HepG2 (cell line): ENCODE measurements around the gene MED13. TPM values are rescaled to one million over a fixed set of nuclear protein-coding genes. Genes with fewer than 3 reads are reported as not detected.
A peak's percentile ranks its signal among the peaks of the same experiment; 100 is the strongest.

Source experiments
- ARNTL ChIP-seq: sonication (generic); formaldehyde crosslinking; IDR thresholded peaks from 2 replicates; pipeline ENCODE4 v1.4.0; 2020; ENCODE audit warnings: mild to moderate bottlenecking, missing genetic modification reagents
- DPF2 ChIP-seq: sonication (generic); formaldehyde crosslinking; IDR thresholded peaks from 2 replicates; pipeline ENCODE4 v1.4.0; 2020; ENCODE audit warnings: mild to moderate bottlenecking, low read depth, missing genetic modification reagents, borderline replicate concordance
- HHEX ChIP-seq: IDR thresholded peaks from 2 replicates; pipeline ENCODE4 v1.6.1; 2016; ENCODE audit warnings: control low read depth
- KLF12 ChIP-seq: sonication (generic); formaldehyde crosslinking; IDR thresholded peaks from 2 replicates; pipeline ENCODE4 v1.4.0; 2020; ENCODE audit warnings: missing genetic modification reagents, borderline replicate concordance
- NR2C2 ChIP-seq: sonication (generic); formaldehyde crosslinking; IDR thresholded peaks from 2 replicates; pipeline ENCODE4 v1.4.0; 2020; ENCODE audit warnings: missing genetic modification reagents, mild to moderate bottlenecking, moderate library complexity, borderline replicate concordance
- POGZ ChIP-seq: sonication (generic); formaldehyde crosslinking; IDR thresholded peaks from 2 replicates; pipeline ENCODE4 v1.4.0; 2020; ENCODE audit warnings: mild to moderate bottlenecking, missing genetic modification reagents
- SRSF1 ChIP-seq: fragments of 200-400 bp; formaldehyde crosslinking; optimal IDR thresholded peaks from 2 replicates; pipeline ENCODE3; 2017; ENCODE audit warnings: mild to moderate bottlenecking, low read depth, low read length, moderate library complexity
- TBX3 ChIP-seq: fragments of 450-650 bp; IDR thresholded peaks from 2 replicates; pipeline ENCODE4 v1.6.1; 2017; ENCODE audit warnings: antibody characterized with exemption, mild to moderate bottlenecking, inconsistent platforms, borderline replicate concordance
- ZFY ChIP-seq: sonication (generic); formaldehyde crosslinking; IDR thresholded peaks from 2 replicates; pipeline ENCODE4 v1.4.0; 2020; ENCODE audit warnings: missing genetic modification reagents
- ZMYM3 ChIP-seq: sonication (generic); formaldehyde crosslinking; IDR thresholded peaks from 2 replicates; pipeline ENCODE4 v1.5.1; 2020; ENCODE audit warnings: mild to moderate bottlenecking, missing genetic modification reagents
- ZNF235 ChIP-seq: sonication (generic); formaldehyde crosslinking; IDR thresholded peaks from 2 replicates; pipeline ENCODE4 v1.8.1; 2023; ENCODE audit warnings: mild to moderate bottlenecking, missing genetic modification reagents, borderline replicate concordance
- ZNF263 ChIP-seq: sonication (generic); formaldehyde crosslinking; IDR thresholded peaks from 2 replicates; pipeline ENCODE4 v1.4.0; 2020; ENCODE audit warnings: missing genetic modification reagents
- ZSCAN25 ChIP-seq: sonication (generic); formaldehyde crosslinking; IDR thresholded peaks from 2 replicates; pipeline ENCODE4 v1.8.0; 2022; ENCODE audit warnings: mild to moderate bottlenecking, missing genetic modification reagents
- polyA plus RNA-seq, 8 experiments: library from polyadenylated mRNA; depleted of rRNA in 3 of 8; stranded (reverse) in 7 of 8; unstranded in 1 of 8; fragments of >200 nt; fragmentation: Illumina TruSeq in 4 of 8; extraction: Trizol in 4 of 8; gene quantifications; 2 replicates each; pipeline versions ENCODE4 v1.2.1 to v1.2.3, GENCODE V29; 2011 to 2016; ENCODE audit warnings: low read depth in 4 of 8, missing spikeins in 1 of 8, mixed read lengths in 1 of 8; ENCODE audit not compliant: insufficient read depth in 1 of 8
- total RNA-seq, 5 experiments: library from RNA; depleted of rRNA; stranded (reverse); fragments of >200 nt; fragmentation: Illumina TruSeq; extraction: Trizol; gene quantifications; 2 replicates each; pipeline ENCODE4 v1.2.3, GENCODE V29; 2016; ENCODE audit warnings: low read depth in 1 of 5
- TF ChIP-seq, protein P1 (sequence below): sonication (generic); formaldehyde crosslinking; IDR thresholded peaks from 2 replicates; pipeline ENCODE4 v1.5.1; 2020; ENCODE audit warnings: missing genetic modification reagents, mild to moderate bottlenecking, borderline replicate concordance
- TF ChIP-seq, protein P2 (sequence below): IDR thresholded peaks from 2 replicates; pipeline ENCODE4 v1.6.1; 2016; ENCODE audit warnings: missing compliant biosample characterization, missing genetic modification reagents, borderline replicate concordance
- TF ChIP-seq, protein P3 (sequence below): sonication (generic); formaldehyde crosslinking; IDR thresholded peaks from 2 replicates; pipeline ENCODE4 v1.4.0; 2020; ENCODE audit warnings: missing genetic modification reagents, mild to moderate bottlenecking, borderline replicate concordance
- TF ChIP-seq, protein P4 (sequence below): sonication (generic); IDR thresholded peaks from 2 replicates; pipeline ENCODE4 v1.6.1; 2016; ENCODE audit warnings: low read depth, borderline replicate concordance
- TF ChIP-seq, protein P5 (sequence below), 2 experiments: IDR thresholded peaks; 2 replicates each; pipeline ENCODE4 v1.6.1; 2011 to 2012; ENCODE audit warnings: low read length in 2 of 2, borderline replicate concordance in 1 of 2, low read depth in 1 of 2, mild to moderate bottlenecking in 1 of 2, moderate library complexity in 1 of 2

The MED13 gene
- total and polyA plus RNA-seq, 2 of the 13 experiments (the other 11 are each of a cell fraction or from before 2014, with no cell fraction given), result 27.4 to 69.1 TPM

DNA sequence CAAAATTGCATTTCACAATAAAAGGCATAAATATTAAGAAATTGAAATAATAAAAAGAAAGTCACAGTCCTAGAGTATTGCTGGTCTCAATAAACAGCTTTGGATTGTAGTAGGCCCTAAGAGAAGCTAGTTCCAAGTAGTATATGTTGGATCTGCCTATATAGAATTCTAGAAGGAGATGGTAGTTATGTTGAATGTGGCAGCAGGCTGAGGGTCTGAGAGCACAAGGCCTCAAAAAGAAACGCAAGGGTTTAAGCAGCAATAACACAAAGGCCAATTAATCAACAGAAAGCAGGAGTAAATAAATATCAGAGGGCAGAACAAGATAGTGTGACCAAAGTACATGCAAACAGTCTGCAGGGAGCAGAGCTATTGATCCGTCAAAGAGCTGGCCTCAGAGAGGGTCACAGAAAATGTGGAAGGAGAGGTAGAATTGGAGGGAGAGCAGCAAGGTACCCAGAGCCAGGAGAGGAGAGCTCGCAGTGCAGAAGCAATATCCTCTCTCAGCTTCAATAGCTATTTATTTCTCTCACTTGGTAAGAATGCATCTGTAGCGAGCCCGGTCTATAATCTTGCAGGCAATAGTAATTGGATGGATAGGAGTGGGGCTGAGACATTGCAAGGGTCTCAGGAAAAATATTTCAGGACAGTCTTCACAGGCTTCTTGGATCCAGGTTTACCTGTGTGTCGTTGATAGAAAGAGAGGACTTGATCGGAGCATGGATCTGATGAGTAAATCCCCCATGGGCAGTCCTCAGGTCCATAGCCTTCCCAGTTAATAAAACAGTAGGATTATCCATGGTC is 25.1 kb upstream of the MED13 start (continued):
- TF ChIP-seq POGZ (CRISPR knock-in tag), result peak; percentile 79
- peak; percentile 83 for TF ChIP-seq HHEX (CRISPR knock-in tag)
- peak; percentile 69 for TF ChIP-seq ZMYM3 (CRISPR knock-in tag)
- TF ChIP-seq, protein P1, sequence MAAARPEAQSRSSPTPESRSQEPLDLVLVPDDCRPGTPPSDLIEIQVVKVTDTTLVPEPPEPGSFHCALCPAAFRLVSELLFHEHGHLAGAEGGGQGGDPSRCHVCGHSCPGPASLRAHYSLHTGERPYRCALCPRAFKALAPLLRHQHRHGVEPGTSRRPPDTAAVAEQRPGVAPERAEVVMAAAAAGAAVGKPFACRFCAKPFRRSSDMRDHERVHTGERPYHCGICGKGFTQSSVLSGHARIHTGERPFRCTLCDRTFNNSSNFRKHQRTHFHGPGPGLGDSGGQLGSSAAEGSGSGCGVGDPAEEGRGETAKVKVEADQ (CRISPR knock-in tag), result no peak
- TF ChIP-seq, protein P2, sequence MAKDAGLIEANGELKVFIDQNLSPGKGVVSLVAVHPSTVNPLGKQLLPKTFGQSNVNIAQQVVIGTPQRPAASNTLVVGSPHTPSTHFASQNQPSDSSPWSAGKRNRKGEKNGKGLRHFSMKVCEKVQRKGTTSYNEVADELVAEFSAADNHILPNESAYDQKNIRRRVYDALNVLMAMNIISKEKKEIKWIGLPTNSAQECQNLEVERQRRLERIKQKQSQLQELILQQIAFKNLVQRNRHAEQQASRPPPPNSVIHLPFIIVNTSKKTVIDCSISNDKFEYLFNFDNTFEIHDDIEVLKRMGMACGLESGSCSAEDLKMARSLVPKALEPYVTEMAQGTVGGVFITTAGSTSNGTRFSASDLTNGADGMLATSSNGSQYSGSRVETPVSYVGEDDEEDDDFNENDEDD, result peak; percentile 32; the same call in 1 of the 2 replicates
- no peak for TF ChIP-seq ZNF235
- TF ChIP-seq ZFY (CRISPR knock-in tag), result peak; percentile 63
- peak; percentile 55; the same call in 1 of the 2 replicates for TF ChIP-seq ZNF263
- TF ChIP-seq, protein P3, sequence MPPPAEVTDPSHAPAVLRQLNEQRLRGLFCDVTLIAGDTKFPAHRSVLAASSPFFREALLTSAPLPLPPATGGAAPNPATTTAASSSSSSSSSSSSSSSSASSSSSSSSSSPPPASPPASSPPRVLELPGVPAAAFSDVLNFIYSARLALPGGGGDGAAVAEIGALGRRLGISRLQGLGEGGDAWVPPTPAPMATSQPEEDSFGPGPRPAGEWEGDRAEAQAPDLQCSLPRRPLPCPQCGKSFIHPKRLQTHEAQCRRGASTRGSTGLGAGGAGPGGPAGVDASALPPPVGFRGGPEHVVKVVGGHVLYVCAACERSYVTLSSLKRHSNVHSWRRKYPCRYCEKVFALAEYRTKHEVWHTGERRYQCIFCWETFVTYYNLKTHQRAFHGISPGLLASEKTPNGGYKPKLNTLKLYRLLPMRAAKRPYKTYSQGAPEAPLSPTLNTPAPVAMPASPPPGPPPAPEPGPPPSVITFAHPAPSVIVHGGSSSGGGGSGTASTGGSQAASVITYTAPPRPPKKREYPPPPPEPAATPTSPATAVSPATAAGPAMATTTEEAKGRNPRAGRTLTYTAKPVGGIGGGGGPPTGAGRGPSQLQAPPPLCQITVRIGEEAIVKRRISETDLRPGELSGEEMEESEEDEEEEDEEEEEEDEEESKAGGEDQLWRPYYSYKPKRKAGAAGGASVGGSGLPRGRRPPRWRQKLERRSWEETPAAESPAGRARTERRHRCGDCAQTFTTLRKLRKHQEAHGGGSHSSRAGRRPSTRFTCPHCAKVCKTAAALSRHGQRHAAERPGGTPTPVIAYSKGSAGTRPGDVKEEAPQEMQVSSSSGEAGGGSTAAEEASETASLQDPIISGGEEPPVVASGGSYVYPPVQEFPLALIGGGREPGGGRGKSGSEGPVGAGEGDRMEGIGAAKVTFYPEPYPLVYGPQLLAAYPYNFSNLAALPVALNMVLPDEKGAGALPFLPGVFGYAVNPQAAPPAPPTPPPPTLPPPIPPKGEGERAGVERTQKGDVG (CRISPR knock-in tag), result no peak
- peak; percentile 76 for TF ChIP-seq ARNTL
- TF ChIP-seq, protein P4, sequence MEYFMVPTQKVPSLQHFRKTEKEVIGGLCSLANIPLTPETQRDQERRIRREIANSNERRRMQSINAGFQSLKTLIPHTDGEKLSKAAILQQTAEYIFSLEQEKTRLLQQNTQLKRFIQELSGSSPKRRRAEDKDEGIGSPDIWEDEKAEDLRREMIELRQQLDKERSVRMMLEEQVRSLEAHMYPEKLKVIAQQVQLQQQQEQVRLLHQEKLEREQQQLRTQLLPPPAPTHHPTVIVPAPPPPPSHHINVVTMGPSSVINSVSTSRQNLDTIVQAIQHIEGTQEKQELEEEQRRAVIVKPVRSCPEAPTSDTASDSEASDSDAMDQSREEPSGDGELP, result no peak
- TF ChIP-seq SRSF1, result no peak
- TF ChIP-seq DPF2 (CRISPR knock-in tag), result peak; percentile 98
- peak; percentile 78 for TF ChIP-seq KLF12 (CRISPR knock-in tag)
- TF ChIP-seq, protein P5, sequence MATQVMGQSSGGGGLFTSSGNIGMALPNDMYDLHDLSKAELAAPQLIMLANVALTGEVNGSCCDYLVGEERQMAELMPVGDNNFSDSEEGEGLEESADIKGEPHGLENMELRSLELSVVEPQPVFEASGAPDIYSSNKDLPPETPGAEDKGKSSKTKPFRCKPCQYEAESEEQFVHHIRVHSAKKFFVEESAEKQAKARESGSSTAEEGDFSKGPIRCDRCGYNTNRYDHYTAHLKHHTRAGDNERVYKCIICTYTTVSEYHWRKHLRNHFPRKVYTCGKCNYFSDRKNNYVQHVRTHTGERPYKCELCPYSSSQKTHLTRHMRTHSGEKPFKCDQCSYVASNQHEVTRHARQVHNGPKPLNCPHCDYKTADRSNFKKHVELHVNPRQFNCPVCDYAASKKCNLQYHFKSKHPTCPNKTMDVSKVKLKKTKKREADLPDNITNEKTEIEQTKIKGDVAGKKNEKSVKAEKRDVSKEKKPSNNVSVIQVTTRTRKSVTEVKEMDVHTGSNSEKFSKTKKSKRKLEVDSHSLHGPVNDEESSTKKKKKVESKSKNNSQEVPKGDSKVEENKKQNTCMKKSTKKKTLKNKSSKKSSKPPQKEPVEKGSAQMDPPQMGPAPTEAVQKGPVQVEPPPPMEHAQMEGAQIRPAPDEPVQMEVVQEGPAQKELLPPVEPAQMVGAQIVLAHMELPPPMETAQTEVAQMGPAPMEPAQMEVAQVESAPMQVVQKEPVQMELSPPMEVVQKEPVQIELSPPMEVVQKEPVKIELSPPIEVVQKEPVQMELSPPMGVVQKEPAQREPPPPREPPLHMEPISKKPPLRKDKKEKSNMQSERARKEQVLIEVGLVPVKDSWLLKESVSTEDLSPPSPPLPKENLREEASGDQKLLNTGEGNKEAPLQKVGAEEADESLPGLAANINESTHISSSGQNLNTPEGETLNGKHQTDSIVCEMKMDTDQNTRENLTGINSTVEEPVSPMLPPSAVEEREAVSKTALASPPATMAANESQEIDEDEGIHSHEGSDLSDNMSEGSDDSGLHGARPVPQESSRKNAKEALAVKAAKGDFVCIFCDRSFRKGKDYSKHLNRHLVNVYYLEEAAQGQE (IDR thresholded peaks at IDR 0.05; ENCODE audit: borderline replicate concordance in 1 of 2, low read depth in 1 of 2, low read length in 2 of 2), result no peak; a peak in 1 of 4 replicates
- TF ChIP-seq TBX3, result peak; percentile 80; the same call in 1 of the 2 replicates
- 0 out of 2 replicates have a peak, but pooled peaks have one; percentile 47 for TF ChIP-seq NR2C2
- TF ChIP-seq ZSCAN25 (CRISPR knock-in tag), result peak; percentile 81
